Heart left ventricle (tissue), 13 donors: ENCODE measurements around the gene NPC1L1.

ENCODE experiments used
- CTCF ChIP-seq, 12 donors: fragments of 200-600 bp; sonication (generic) in 4 of 12; IDR thresholded peaks; one replicate each; pipeline versions ENCODE4 v1.5.0 to v1.8.0; 2018 to 2022; ENCODE audit warnings: antibody characterized with exemption in 12 of 12, mild to moderate bottlenecking in 5 of 12
- POLR2A ChIP-seq, 2 donors: fragments of 450-650 bp; IDR thresholded peaks; one replicate each; pipeline ENCODE4 v1.6.1; 2017; ENCODE audit warnings: antibody characterized with exemption in 2 of 2, mild to moderate bottlenecking in 2 of 2, moderate library complexity in 2 of 2
- donor health status: ischemic (EF 13 %, LVEDD 7.1; RV severe dilation, severe dysfunction).
- donor health status: DM: no; HTN: yes; CAD: no.
- donor health status: DM: no; HTN: no; CAD: no.
- donor health status: ischemic (EF 25% LVEDD 6.9; RV normal size, moderate dysfunction).
- donor health status: ischemic (EF 25% LVEDD 5.7; RV mildly dilated, moderate dysfunction).
- donor health status: ischemic (EF 35%, LVEDD 5.7; RV mildly dilated, moderate dysfunction).
- donor health status: nonischemic (EF 11% LVEDD 7.7; RV severe dilation, severe dysfunction).
- donor health status: DM: yes; HTN: yes; CAD: no.
- donor health status: PGD.
- donor health status: ischemic (EF 29% LVEDD 5.4; RV normal size, mild dysfunction).
- donor health status: nonischemic (EF 23%, LVEDD 6.1; RV moderate dilation, normal function).

- TF ChIP-seq POLR2A (IDR thresholded peaks at IDR 0.05) (no peak), CTCF (IDR thresholded peaks at IDR 0.05) (no peak)
Measured at GRCh38 chr7:44555350-44555749, 14.2 kb upstream of the NPC1L1 start.
